GM19240 (cell line): ENCODE data around the gene NLRC5.

ENCODE experiments used
- DNase-seq: peaks from one replicate; pipeline ENCODE4 v3.0.0; 2011; ENCODE audit warnings: low spot score; ENCODE audit not compliant: insufficient read length

The NLRC5 gene

GRCh38 chr16:57071831-57072582 lies 82.7 kb downstream of the NLRC5 start:
- no peak for DNase-seq

GRCh38 chr16:57072616-57073275 lies 83.4 kb downstream of the NLRC5 start:
- DNase-seq = no peak

GRCh38 chr16:57077714-57078113 lies 88.4 kb downstream of the NLRC5 start:
- no peak for DNase-seq

- no peak for DNase-seq
Measured at GRCh38 chr16:57081744-57082143, 92.4 kb downstream of the NLRC5 start.

GRCh38 chr16:57082664-57083063 lies 93.3 kb downstream of the NLRC5 start:
- no peak for DNase-seq

GRCh38 chr16:57083485-57084126 lies 94.2 kb downstream of the NLRC5 start:
- DNase-seq = no peak

- DNase-seq = peak; percentile 92
Measured at GRCh38 chr16:57084257-57084770, 95.0 kb downstream of the NLRC5 start.

- no peak for DNase-seq
Measured at GRCh38 chr16:57084996-57085395, 95.6 kb downstream of the NLRC5 start.

GRCh38 chr16:57087003-57087402 lies 97.6 kb downstream of the NLRC5 start:
- DNase-seq = no peak

- no peak for DNase-seq
Measured at GRCh38 chr16:57089406-57089805, 100.0 kb downstream of the NLRC5 start.

- DNase-seq = no peak
Measured at GRCh38 chr16:57091200-57091974, 102.0 kb downstream of the NLRC5 start.

- DNase-seq = peak; percentile 50
Measured at GRCh38 chr16:57091975-57092785, 102.8 kb downstream of the NLRC5 start, which contains the start of gene CPNE2. TSS of gene CPNE2 (plus strand) at chr16:57092583. CDS start at chr16:57110743, 18,160 bp downstream.

- no peak for DNase-seq
Measured at GRCh38 chr16:57092786-57093411, 103.5 kb downstream of the NLRC5 start.

- no peak for DNase-seq
Measured at GRCh38 chr16:57093666-57094564, 104.6 kb downstream of the NLRC5 start.

- DNase-seq = no peak
Measured at GRCh38 chr16:57094911-57095310, 105.6 kb downstream of the NLRC5 start.

GRCh38 chr16:57096192-57096591 lies 106.8 kb downstream of the NLRC5 start:
- DNase-seq = no peak

GRCh38 chr16:57096793-57097192 lies 107.4 kb downstream of the NLRC5 start:
- no peak for DNase-seq

GRCh38 chr16:57098188-57098841 lies 109.0 kb downstream of the NLRC5 start:
- no peak for DNase-seq
